ENCODE data around the gene HTR3B.

DNA sequence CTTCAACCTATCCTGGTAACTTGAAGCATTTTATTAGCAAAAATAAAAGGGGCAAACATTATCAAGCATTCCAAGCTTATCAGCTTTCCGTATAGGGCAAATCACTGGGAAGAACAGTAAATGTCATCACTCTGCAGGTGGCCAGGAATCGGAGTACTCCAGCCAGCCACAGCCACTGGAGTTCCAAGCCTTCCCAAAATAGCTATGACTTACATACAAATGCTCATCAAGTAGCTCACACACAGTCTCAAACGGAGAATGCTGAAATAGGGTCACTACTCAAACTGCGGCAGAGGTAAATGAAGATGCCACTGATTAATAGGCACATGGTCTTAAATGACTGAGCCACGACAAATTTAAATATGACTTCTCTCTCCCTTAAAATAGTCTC lies 31.4 kb upstream of the HTR3B start:
- TF ChIP-seq, protein P1, sequence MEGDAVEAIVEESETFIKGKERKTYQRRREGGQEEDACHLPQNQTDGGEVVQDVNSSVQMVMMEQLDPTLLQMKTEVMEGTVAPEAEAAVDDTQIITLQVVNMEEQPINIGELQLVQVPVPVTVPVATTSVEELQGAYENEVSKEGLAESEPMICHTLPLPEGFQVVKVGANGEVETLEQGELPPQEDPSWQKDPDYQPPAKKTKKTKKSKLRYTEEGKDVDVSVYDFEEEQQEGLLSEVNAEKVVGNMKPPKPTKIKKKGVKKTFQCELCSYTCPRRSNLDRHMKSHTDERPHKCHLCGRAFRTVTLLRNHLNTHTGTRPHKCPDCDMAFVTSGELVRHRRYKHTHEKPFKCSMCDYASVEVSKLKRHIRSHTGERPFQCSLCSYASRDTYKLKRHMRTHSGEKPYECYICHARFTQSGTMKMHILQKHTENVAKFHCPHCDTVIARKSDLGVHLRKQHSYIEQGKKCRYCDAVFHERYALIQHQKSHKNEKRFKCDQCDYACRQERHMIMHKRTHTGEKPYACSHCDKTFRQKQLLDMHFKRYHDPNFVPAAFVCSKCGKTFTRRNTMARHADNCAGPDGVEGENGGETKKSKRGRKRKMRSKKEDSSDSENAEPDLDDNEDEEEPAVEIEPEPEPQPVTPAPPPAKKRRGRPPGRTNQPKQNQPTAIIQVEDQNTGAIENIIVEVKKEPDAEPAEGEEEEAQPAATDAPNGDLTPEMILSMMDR (IDR thresholded peaks at IDR 0.05): no peak
- no peak for TF ChIP-seq POLR2A (IDR thresholded peaks at IDR 0.05)
- TF ChIP-seq EP300 (IDR thresholded peaks at IDR 0.05): no peak
- TF ChIP-seq POLR2AphosphoS5 (IDR thresholded peaks at IDR 0.05): no peak
